Neuronal stem cell (in vitro differentiated cells): ENCODE results near the gene GRAMD4.
A peak's percentile ranks its signal among the peaks of the same experiment; 100 is the strongest.

Experiments
- DNase-seq: peaks from one replicate; pipeline ENCODE4 v3.0.0-alpha.2; 2013; ENCODE audit warnings: low spot score
- H2AFZ ChIP-seq: one replicate; pipeline ENCODE4 v1.6.1; 2013; ENCODE audit warnings: mild to moderate bottlenecking, low read length, inconsistent platforms
- H2AK5ac ChIP-seq: 2 replicates; pipeline ENCODE4 v1.6.1; 2013; ENCODE audit warnings: low read depth, mild to moderate bottlenecking, inconsistent platforms, low read length, moderate library complexity, mixed read lengths
- H2BK120ac ChIP-seq: 2 replicates; pipeline ENCODE4 v1.6.1; 2013; ENCODE audit warnings: low read depth, mild to moderate bottlenecking, inconsistent platforms, low read length, moderate library complexity, mixed read lengths
- H2BK12ac ChIP-seq: one replicate; pipeline ENCODE4 v1.6.1; 2013; ENCODE audit warnings: low read length, inconsistent platforms
- H2BK15ac ChIP-seq: 2 replicates; pipeline ENCODE4 v1.6.1; 2013; ENCODE audit warnings: mild to moderate bottlenecking, low read length, inconsistent platforms, mixed read lengths
- H2BK5ac ChIP-seq: one replicate; pipeline ENCODE4 v1.6.1; 2013; ENCODE audit warnings: inconsistent platforms, mild to moderate bottlenecking, low read length, moderate library complexity
- H3K14ac ChIP-seq: one replicate; pipeline ENCODE4 v1.6.1; 2013; ENCODE audit warnings: low read length, inconsistent platforms
- H3K18ac ChIP-seq: 2 replicates; pipeline ENCODE4 v1.6.1; 2013; ENCODE audit warnings: low read length, inconsistent platforms
- H3K23ac ChIP-seq: 2 replicates; pipeline ENCODE4 v1.6.1; 2013; ENCODE audit warnings: low read depth, mild to moderate bottlenecking, mixed read lengths, low read length, inconsistent platforms; ENCODE audit not compliant: poor library complexity
- H3K27ac ChIP-seq: replicated peaks from 3 replicates; pipeline ENCODE4 v1.5.1; 2013; ENCODE audit warnings: low read length, inconsistent platforms
- H3K27me3 ChIP-seq, 3 experiments: 2 replicates each; pipeline ENCODE4 v1.6.1; 2013; ENCODE audit warnings: low read length in 3 of 3, mild to moderate bottlenecking in 2 of 3, inconsistent platforms in 1 of 3, low read depth in 1 of 3, mixed read lengths in 1 of 3, moderate library complexity in 1 of 3; ENCODE audit not compliant: control insufficient read depth in 3 of 3, insufficient read depth in 3 of 3
- H3K36me3 ChIP-seq, 2 donors: replicated peaks in 1 of 2; 2 replicates each; pipeline ENCODE4 v1.6.1; 2013; ENCODE audit warnings: low read length in 2 of 2; ENCODE audit not compliant: control insufficient read depth in 2 of 2, insufficient read depth in 2 of 2
- H3K4ac ChIP-seq: 2 replicates; pipeline ENCODE4 v1.6.1; 2013; ENCODE audit warnings: inconsistent platforms, mild to moderate bottlenecking, low read length, moderate library complexity
- H3K4me1 ChIP-seq, 2 donors: 1 replicate in 1 of 2; 2 replicates in 1 of 2; pipeline ENCODE4 v1.6.1; 2013; ENCODE audit warnings: low read length in 2 of 2, low read depth in 1 of 2; ENCODE audit not compliant: control insufficient read depth in 2 of 2, insufficient read depth in 1 of 2
- H3K4me2 ChIP-seq: one replicate; pipeline ENCODE4 v1.6.1; 2013; ENCODE audit warnings: mild to moderate bottlenecking, low read length, inconsistent platforms; ENCODE audit not compliant: insufficient read depth, poor library complexity, severe bottlenecking
- H3K4me3 ChIP-seq, 2 donors: 2 replicates each; pipeline ENCODE4 v1.5.1; 2013; ENCODE audit warnings: low read length in 2 of 2, mild to moderate bottlenecking in 2 of 2, inconsistent platforms in 1 of 2, moderate library complexity in 1 of 2
- H3K79me1 ChIP-seq: one replicate; pipeline ENCODE4 v1.6.1; 2013; ENCODE audit warnings: low read depth, mild to moderate bottlenecking, inconsistent platforms, low read length, moderate library complexity
- H3K9ac ChIP-seq: one replicate; pipeline ENCODE4 v1.6.1; 2013; ENCODE audit warnings: mild to moderate bottlenecking, low read depth, low read length, inconsistent platforms; ENCODE audit not compliant: poor library complexity
- H3K9me3 ChIP-seq, 2 donors: replicated peaks in 1 of 2; 2 replicates each; pipeline versions ENCODE3 to v1.6.1; 2013; ENCODE audit warnings: low read length in 2 of 2, mild to moderate bottlenecking in 2 of 2, inconsistent platforms in 1 of 2, low read depth in 1 of 2, mixed read lengths in 1 of 2, moderate library complexity in 1 of 2; ENCODE audit not compliant: control insufficient read depth in 2 of 2, insufficient read depth in 1 of 2
- H4K8ac ChIP-seq: one replicate; pipeline ENCODE4 v1.6.1; 2013; ENCODE audit warnings: low read depth, mild to moderate bottlenecking, inconsistent platforms, low read length, moderate library complexity
- H4K91ac ChIP-seq: one replicate; pipeline ENCODE4 v1.6.1; 2013; ENCODE audit warnings: low read length, low read depth, mild to moderate bottlenecking, inconsistent platforms; ENCODE audit not compliant: poor library complexity
- WGBS, 2 donors: extraction: QIAGEN DNeasy Blood & Tissue Kit; methylation state at CpG; one replicate each; pipeline ENCODE4 v1.1.7; 2013; ENCODE audit warnings: missing lambda C conversion rate in 2 of 2, mixed read lengths in 1 of 2; ENCODE audit not compliant: insufficient read length in 2 of 2, insufficient replicate concordance in 1 of 2; ENCODE audit errors: extremely low coverage in 2 of 2; 5-methylcytosine and 5-hydroxymethylcytosine counted together

Gene GRAMD4

DNA sequence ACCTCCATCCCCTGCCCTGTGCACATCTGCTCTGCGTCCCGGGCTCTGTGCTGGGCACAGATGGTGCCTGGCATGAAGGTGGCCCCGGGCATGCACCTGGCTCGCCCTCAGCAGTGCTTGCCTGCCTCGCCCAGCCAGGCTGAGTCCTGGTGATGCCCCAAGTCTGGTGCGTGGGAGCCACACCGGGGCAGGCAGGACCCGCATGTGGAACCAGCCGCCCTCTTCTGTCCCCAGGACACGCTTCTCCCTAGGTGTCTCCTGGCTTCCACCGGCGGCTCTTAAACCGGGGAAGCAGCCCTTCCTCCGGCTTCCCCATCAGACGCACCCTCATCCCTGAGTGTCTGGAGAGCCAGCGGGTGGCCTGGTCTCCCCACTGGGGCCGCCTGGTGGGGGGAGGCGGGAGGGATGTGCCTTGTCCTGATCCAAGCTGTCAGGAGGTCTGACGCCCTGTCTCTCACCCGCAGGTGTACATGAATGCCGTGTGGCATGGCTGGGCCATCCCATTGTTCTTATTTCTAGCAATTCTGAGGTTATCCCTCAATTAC lies 45.0 kb downstream of the GRAMD4 start:
- Histone ChIP-seq H2BK12ac (no peak overlapping the region), H4K91ac (no peak overlapping the region), H3K9ac (no peak overlapping the region), H2AFZ (no peak overlapping the region), H2BK120ac (no peak overlapping the region), H2AK5ac (peak overlapping the region; percentile 43), H3K4me1 (peaks cover 0 to 6% of the 10 kb centered on the region in 2 donors), H3K18ac (peak overlapping the region; percentile 38), H3K79me1 (peaks cover 1% of the 10 kb centered on the region), H3K36me3 (peaks cover 8 to 36% of the 10 kb centered on the region in 2 donors), H2BK15ac (no peak overlapping the region), H3K9me3 (no peaks in the 10 kb centered on the region), H4K8ac (peak overlapping the region; percentile 4), H3K23ac (no peak overlapping the region), H3K4ac (no peak overlapping the region), H3K4me2 (no peak overlapping the region), H2BK5ac (no peak overlapping the region), H3K27ac (no peak overlapping the region), H3K4me3 (no peak overlapping the region), H3K27me3 (no peaks in the 10 kb centered on the region), H3K14ac (peak overlapping the region; percentile 38)
- WGBS, 2 donors, result no CpG with 5 or more reads among the region's 21 CpGs
- DNase-seq, result no peak

DNA sequence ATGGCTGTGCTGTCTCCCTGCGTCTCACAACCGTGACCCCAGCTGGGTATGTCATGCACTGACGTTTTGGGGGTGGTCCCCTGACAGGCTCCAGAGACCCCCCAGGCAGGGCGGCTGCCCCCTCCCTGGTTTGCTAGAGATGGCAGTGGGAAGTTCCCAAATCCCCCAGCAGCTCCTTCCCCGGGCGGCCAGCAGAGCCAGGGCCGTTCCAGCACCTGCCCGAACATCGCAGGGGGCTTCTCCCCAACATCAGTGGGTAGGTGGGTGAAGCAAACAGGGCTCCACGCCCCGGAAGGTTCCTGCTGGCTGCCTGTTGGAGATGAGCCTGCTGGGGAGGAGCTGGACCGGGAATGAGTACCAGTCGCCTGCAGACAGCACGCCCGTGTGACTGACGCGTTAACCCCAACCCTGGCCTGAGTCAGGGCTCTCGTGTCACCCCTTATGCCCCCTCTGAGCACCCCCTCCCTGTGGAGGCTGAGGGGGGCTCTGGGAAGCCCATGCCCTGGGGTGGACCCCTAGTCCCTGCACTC lies 45.6 kb downstream of the GRAMD4 start:
- H4K8ac ChIP-seq, result peak overlapping the region; percentile 4
- no peak overlapping the region for H3K23ac ChIP-seq
- H3K14ac ChIP-seq, result peak overlapping the region; percentile 38
- H2BK120ac ChIP-seq, result no peak overlapping the region
- no peak overlapping the region for H2BK12ac ChIP-seq
- H3K27ac ChIP-seq, result no peak overlapping the region
- no peak overlapping the region for H2AFZ ChIP-seq
- peaks cover 0 to 8% of the 10 kb centered on the region in 2 donors for H3K4me1 ChIP-seq
- H4K91ac ChIP-seq, result no peak overlapping the region
- no peaks in the 10 kb centered on the region for H3K27me3 ChIP-seq
- H3K9ac ChIP-seq, result no peak overlapping the region
- peaks cover 1% of the 10 kb centered on the region for H3K79me1 ChIP-seq
- no peak overlapping the region for H3K4me3 ChIP-seq
- H3K4me2 ChIP-seq, result no peak overlapping the region
- H3K36me3 ChIP-seq, result peaks cover 9 to 36% of the 10 kb centered on the region in 2 donors
- DNase-seq, result no peak
- H3K9me3 ChIP-seq, result no peaks in the 10 kb centered on the region
- H2BK5ac ChIP-seq, result no peak overlapping the region
- peak overlapping the region; percentile 43 for H2AK5ac ChIP-seq
- H3K4ac ChIP-seq, result no peak overlapping the region
- H3K18ac ChIP-seq, result no peak overlapping the region
- H2BK15ac ChIP-seq, result no peak overlapping the region
- WGBS, 2 donors, result no CpG with 5 or more reads among the region's 18 CpGs

- H3K4ac ChIP-seq, result no peak overlapping the region
- no peaks in the 10 kb centered on the region for H3K27me3 ChIP-seq
- H3K4me1 ChIP-seq, result peaks cover 0 to 8% of the 10 kb centered on the region in 2 donors
- H3K23ac ChIP-seq, result no peak overlapping the region
- H2AK5ac ChIP-seq, result no peak overlapping the region
- no peaks in the 10 kb centered on the region for H3K9me3 ChIP-seq
- DNase-seq, result no peak
- no peak overlapping the region for H3K4me2 ChIP-seq
- no peak overlapping the region for H3K27ac ChIP-seq
- peak overlapping the region in 1 of 2 donors; percentile 36 for H3K4me3 ChIP-seq
- no peak overlapping the region for H3K18ac ChIP-seq
- no peak overlapping the region for H2BK12ac ChIP-seq
- H3K36me3 ChIP-seq, result peaks cover 11 to 36% of the 10 kb centered on the region in 2 donors
- H2BK120ac ChIP-seq, result no peak overlapping the region
- no peak overlapping the region for H3K14ac ChIP-seq
- no CpG with 5 or more reads among the region's 17 CpGs for whole genome bisulfite sequencing, 2 donors
- H4K91ac ChIP-seq, result no peak overlapping the region
- no peak overlapping the region for H2BK5ac ChIP-seq
- peaks cover 3% of the 10 kb centered on the region for H3K79me1 ChIP-seq
- no peak overlapping the region for H2AFZ ChIP-seq
- H2BK15ac ChIP-seq, result no peak overlapping the region
- H3K9ac ChIP-seq, result no peak overlapping the region
- no peak overlapping the region for H4K8ac ChIP-seq
These were observed 46.5 kb downstream of the GRAMD4 start for GRCh38 chr22:46666577-46667244.

- no peak overlapping the region for H3K23ac ChIP-seq
- H2BK120ac ChIP-seq, result no peak overlapping the region
- H3K36me3 ChIP-seq, result peaks cover 11 to 36% of the 10 kb centered on the region in 2 donors
- no peak overlapping the region for H3K4me2 ChIP-seq
- H2BK15ac ChIP-seq, result no peak overlapping the region
- H3K14ac ChIP-seq, result no peak overlapping the region
- no peak overlapping the region for H2BK12ac ChIP-seq
- no peak overlapping the region for H4K8ac ChIP-seq
- H3K79me1 ChIP-seq, result peaks cover 3% of the 10 kb centered on the region
- no peak overlapping the region for H4K91ac ChIP-seq
- no peaks in the 10 kb centered on the region for H3K9me3 ChIP-seq
- H3K9ac ChIP-seq, result no peak overlapping the region
- peaks cover 0 to 8% of the 10 kb centered on the region in 2 donors for H3K4me1 ChIP-seq
- H2AK5ac ChIP-seq, result no peak overlapping the region
- no peak overlapping the region for H2BK5ac ChIP-seq
- no peak overlapping the region for H2AFZ ChIP-seq
- no peak overlapping the region for H3K18ac ChIP-seq
- no peak overlapping the region for H3K27ac ChIP-seq
- no peak overlapping the region for H3K4ac ChIP-seq
- H3K4me3 ChIP-seq, result no peak overlapping the region
- no CpG with 5 or more reads among the region's 10 CpGs for WGBS, 2 donors
- no peak for DNase-seq
- H3K27me3 ChIP-seq, result no peaks in the 10 kb centered on the region
These were observed 47.0 kb downstream of the GRAMD4 start for GRCh38 chr22:46667245-46667623.
